ENCODE measurements around the gene SLC2A4. TPM values are rescaled to one million over a fixed set of nuclear protein-coding genes. Genes with fewer than 3 reads are reported as not detected.

The SLC2A4 gene
- polyA plus RNA-seq, 2 of the 4 experiments (the other 2 are of a cell fraction), result 0.16 to 0.17 TPM

DNA sequence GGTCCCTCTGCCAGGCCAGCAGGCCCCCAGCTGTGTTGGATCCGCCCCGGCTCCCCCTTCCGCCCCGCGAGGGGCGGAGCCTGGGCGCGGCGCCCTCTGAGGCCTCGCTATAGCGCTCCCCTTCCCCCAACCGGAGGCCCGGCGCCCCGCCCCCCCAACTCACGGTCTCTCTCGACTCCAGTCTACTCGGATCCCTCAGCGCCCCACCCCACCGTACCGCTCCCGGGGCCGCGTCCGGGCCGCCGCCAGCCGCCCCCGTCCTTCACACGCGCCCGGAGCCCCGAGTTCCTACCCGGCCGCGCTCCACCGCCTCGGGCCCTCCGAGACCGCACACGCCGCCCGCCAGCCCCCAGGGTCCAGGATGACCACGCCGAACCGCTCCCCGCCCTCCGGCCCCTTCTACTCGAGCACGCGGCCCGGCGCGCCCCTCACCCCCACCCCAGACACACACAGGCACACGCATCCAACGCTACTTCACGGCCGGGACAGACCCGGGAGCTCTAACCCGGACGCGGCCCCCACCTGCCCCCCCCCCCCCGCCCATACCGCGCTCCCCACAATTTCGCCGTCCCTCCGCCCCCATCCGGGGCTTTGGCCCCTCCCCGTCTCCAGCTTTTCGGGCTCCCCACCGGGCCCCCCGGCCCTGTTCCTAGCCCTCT lies 43.6 kb upstream of the SLC2A4 start:
- Histone ChIP-seq H3K4me2 (peak overlapping the region; percentile 69), H3K4me1 (peaks cover 52% of the 10 kb centered on the region), H3K27ac (peak overlapping the region; percentile 98 to 100), H3K9me3 (no peaks in the 10 kb centered on the region), H3K4me3 (peak overlapping the region; percentile 99)
- ATAC-seq (peak; percentile 2 to 13; a peak in 5 of 6 replicates), DNase-seq (ENCODE audit: low read depth in 1 of 2, low spot score in 1 of 2) (peak; percentile 78 to 83), FAIRE-seq (no peak)
- 4% methylated on average over 5 of the region's 73 CpGs for WGBS (ENCODE audit: missing lambda C conversion rate)
- POLR2A ChIA-PET, result interaction anchor here (0.6 to 6.9 kb wide), 5 partner anchors 14 to 192 kb away, joined by 3 to 63 read pairs (median 5); partner anchors contain the start of genes ACADVL, CTDNEP1, DLG4 and ELP5
- CTCF ChIA-PET, result interaction anchor here (1.1 to 17.3 kb wide), 5 partner anchors 16 to 192 kb away, joined by 3 to 169 read pairs (median 6); partner anchors contain the start of genes ACADVL and DLG4
- TF ChIP-seq, protein P1, sequence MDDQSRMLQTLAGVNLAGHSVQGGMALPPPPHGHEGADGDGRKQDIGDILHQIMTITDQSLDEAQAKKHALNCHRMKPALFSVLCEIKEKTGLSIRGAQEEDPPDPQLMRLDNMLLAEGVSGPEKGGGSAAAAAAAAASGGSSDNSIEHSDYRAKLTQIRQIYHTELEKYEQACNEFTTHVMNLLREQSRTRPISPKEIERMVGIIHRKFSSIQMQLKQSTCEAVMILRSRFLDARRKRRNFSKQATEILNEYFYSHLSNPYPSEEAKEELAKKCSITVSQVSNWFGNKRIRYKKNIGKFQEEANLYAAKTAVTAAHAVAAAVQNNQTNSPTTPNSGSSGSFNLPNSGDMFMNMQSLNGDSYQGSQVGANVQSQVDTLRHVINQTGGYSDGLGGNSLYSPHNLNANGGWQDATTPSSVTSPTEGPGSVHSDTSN (IDR thresholded peaks at IDR 0.05), result peak; percentile 81
- TF ChIP-seq MAZ (IDR thresholded peaks at IDR 0.05; ENCODE audit: borderline replicate concordance, low read depth, low read length) (no peak), FOSL2 (IDR thresholded peaks at IDR 0.05) (no peak), FOSL2 (CRISPR knock-in tag; IDR thresholded peaks at IDR 0.05) (no peak), CBX8 (IDR thresholded peaks at IDR 0.05) (no peak), MYC (IDR thresholded peaks at IDR 0.05; ENCODE audit: borderline replicate concordance, low read length) (0 out of 2 replicates have a peak, but pooled peaks have one; percentile 74), CHD4 (IDR thresholded peaks at IDR 0.05; ENCODE audit: borderline replicate concordance) (no peak), FOSB (CRISPR knock-in tag; IDR thresholded peaks at IDR 0.05) (no peak), PHF8 (IDR thresholded peaks at IDR 0.05; ENCODE audit: borderline replicate concordance, low read depth) (peak; percentile 64; the same call in 1 of the 2 replicates), EHMT2 (IDR thresholded peaks at IDR 0.05; ENCODE audit: low read depth) (no peak), JUN (IDR thresholded peaks at IDR 0.05) (peak; percentile 39 to 92; a peak in 4 of 5 replicates), CHD2 (IDR thresholded peaks at IDR 0.05; ENCODE audit: low read length, partially characterized antibody) (peak; percentile 5), TP53 (CRISPR knock-in tag; IDR thresholded peaks at IDR 0.05) (no peak), POLR2A (IDR thresholded peaks at IDR 0.05; ENCODE audit: low read length) (no peak; the same call in 1 of the 2 replicates)
- TF ChIP-seq, protein P2, sequence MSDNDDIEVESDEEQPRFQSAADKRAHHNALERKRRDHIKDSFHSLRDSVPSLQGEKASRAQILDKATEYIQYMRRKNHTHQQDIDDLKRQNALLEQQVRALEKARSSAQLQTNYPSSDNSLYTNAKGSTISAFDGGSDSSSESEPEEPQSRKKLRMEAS (IDR thresholded peaks at IDR 0.05), result peak; percentile 71
- TF ChIP-seq, protein P3, sequence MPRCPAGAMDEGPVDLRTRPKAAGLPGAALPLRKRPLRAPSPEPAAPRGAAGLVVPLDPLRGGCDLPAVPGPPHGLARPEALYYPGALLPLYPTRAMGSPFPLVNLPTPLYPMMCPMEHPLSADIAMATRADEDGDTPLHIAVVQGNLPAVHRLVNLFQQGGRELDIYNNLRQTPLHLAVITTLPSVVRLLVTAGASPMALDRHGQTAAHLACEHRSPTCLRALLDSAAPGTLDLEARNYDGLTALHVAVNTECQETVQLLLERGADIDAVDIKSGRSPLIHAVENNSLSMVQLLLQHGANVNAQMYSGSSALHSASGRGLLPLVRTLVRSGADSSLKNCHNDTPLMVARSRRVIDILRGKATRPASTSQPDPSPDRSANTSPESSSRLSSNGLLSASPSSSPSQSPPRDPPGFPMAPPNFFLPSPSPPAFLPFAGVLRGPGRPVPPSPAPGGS (IDR thresholded peaks at IDR 0.05), result peak; percentile 81
- TF ChIP-seq, protein P4, sequence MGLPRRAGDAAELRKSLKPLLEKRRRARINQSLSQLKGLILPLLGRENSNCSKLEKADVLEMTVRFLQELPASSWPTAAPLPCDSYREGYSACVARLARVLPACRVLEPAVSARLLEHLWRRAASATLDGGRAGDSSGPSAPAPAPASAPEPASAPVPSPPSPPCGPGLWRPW (IDR thresholded peaks at IDR 0.05), result no peak

DNA sequence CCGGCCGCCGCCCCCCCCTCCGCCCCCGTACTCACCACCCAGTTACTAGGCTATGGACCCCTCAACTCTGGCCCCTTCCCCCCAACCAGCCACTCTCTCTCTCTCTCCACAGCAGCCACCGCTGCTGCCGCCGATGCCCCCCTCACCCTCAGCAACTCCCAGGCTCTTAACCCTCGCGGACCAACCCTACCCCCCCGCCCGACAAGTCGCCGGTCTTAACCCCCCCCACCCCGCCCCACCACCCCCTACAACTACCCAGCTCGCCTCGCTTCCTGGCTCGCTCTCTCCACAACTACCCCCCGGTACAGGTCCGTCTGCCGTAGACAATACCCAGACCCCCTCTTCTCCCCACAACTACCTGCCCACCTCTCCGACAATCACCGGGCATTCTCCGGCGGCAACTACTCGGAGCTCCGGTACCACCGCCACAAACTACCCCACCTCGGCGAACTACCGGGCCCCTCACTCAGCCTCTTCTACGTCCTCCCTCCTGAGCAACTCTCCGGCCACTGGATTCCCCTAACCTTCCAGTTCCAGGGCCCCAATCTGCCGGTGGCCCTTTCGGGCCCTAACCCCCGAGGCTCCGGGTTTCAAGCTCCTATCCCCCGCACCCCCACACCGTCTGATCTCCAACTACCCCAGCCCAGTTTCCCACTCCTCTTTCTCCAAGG lies 43.0 kb upstream of the SLC2A4 start:
- TF ChIP-seq JUNB (IDR thresholded peaks at IDR 0.05), result no peak
- ATAC-seq (0 out of 6 replicates have a peak, but pooled peaks of 1 of the 2 experiments have one; percentile 0), FAIRE-seq (no peak), DNase-seq (ENCODE audit: low read depth in 1 of 2, low spot score in 1 of 2) (peak; percentile 64 to 65)
- no peaks in the 10 kb centered on the region for H3K9me3 ChIP-seq
- peak overlapping the region; percentile 98 to 100 for H3K27ac ChIP-seq
- H3K4me1 ChIP-seq, result peaks cover 51% of the 10 kb centered on the region
- ChIA-PET CTCF (interaction anchor here (1.1 to 17.3 kb wide), 2 partner anchors 17 to 24 kb away, joined by 3 to 169 read pairs; partner anchors contain the start of genes ACADVL and DLG4), POLR2A (interaction anchor here (0.9 to 6.9 kb wide), 4 partner anchors 13 to 21 kb away, joined by 3 to 63 read pairs (median 6); partner anchors contain the start of genes ACADVL, CTDNEP1, DLG4 and ELP5)
- WGBS (ENCODE audit: missing lambda C conversion rate), result 1% methylated on average over 25 of the region's 39 CpGs
- peak overlapping the region; percentile 99 for H3K4me3 ChIP-seq
- H3K4me2 ChIP-seq, result peak overlapping the region; percentile 69
